SHP77 treated with DMSO at 0.1 percent for 48 hours (cell line): ENCODE data around the gene SLC24A3.

Source experiments
- DNase-seq: peaks from one replicate; lab custom pipeline; 2025; lab: John Stamatoyannopoulos, UW

The SLC24A3 gene

DNA sequence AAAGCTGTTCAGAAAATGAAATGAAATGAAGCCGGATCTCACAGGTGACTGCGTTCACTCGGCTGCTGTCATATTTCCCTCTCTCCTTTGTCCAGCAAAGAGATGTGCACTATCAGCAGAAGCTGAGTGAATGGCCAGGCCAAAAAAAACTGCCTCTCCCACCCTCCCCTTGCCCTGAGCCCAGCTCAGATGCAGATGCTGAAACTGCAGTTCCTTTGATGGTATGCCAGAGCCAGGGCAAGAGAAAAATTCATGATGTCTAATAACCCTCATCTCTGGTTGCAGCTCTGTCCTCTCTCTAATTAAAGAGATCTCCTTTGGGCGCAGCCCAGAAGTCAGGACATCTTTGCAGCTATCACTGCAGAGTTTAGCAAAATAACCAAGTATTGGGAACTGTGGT, 335.1 kb downstream of the SLC24A3 start:
- DNase-seq, result no peak

GRCh38 chr20:19549896-19550295, 337.5 kb downstream of the SLC24A3 start:
- no peak for DNase-seq

- DNase-seq, result no peak
Observed at GRCh38 chr20:19552221-19553180, 340.1 kb downstream of the SLC24A3 start.

DNA sequence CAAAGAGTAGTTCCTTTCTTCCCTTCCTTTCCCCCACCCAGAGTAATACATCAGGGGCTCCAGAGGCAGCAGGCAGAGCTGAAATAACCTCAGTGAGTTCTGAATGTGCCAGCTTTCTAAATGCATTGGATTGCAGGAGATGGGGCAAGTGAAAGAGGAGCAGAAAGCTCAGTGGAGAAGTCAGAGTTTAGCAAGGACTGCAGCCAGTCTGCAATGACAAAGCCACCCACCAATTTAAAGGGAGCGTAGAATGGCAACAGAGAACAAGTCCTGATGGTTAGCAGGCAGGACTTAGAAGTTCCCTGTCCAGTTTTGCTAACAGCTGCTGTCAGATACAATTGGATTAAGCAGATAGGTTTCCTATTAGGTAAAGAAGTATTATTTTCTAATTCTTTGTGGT, 342.2 kb downstream of the SLC24A3 start:
- no peak for DNase-seq

DNA sequence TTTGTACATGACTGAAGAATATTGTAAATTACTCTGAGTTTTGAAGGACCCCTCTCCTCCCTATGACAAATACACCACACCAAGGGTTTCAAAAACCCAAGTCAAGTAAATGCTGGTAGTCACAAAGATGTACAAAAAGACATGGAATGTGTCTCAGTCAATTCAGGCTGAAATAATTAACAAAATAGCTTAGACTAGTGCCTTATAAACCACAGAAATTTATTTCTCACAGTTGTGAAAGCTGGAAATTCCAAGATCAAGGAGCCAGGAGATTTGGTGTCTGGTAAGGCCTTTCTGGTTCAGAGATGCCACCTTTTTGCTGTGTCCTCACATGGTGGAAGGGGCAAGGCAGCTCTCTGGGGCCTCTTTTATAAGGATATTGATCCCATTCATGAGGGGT, 343.3 kb downstream of the SLC24A3 start:
- no peak for DNase-seq

GRCh38 chr20:19557291-19557690, 344.8 kb downstream of the SLC24A3 start:
- no peak for DNase-seq

GRCh38 chr20:19560881-19561480, 348.5 kb downstream of the SLC24A3 start:
- DNase-seq, result no peak

DNA sequence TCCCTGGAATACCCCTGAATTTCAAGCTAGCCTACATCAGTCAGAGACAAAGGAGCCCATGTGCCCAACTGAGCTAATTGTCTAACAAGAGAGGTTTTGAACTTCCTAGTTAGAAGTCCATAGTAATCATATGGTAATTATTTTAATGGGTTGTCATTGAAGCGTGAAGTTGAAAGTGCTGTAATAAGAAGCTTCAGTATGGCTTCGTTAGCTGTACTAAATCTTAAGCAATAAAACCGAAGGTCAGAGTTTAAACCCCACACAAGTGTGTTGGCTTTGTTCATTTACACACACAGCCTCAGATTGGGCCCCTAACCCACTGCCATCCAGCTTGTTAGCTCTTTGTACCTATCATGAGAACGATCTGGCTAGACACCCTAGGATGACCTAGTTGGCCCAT, 350.0 kb downstream of the SLC24A3 start:
- no peak for DNase-seq

- no peak for DNase-seq
Observed at GRCh38 chr20:19564261-19564660, 351.8 kb downstream of the SLC24A3 start.

- no peak for DNase-seq
Observed at GRCh38 chr20:19565736-19566135, 353.3 kb downstream of the SLC24A3 start.

- no peak for DNase-seq
Observed at GRCh38 chr20:19566226-19566945, 353.9 kb downstream of the SLC24A3 start.

GRCh38 chr20:19568128-19568527, 355.7 kb downstream of the SLC24A3 start:
- no peak for DNase-seq

DNA sequence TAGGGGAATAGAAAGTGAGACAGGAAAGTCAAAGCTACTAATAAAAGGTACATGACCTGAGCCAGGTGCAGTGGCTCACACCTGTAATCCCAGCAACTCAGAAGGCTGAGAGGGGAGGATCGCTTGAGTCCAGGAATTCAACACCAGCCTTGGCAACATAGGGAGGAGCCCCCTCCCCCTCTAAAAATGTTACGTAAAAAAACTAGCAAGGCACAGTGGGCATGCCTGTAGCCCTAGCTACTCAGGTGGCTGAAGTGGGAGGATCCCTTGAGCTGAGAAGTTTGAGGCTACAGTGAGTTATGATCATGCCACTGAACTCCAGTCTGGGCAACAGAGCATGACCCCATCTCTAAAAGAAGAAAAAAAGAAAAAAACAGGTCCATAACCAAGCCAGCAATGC, 359.6 kb downstream of the SLC24A3 start:
- no peak for DNase-seq

DNA sequence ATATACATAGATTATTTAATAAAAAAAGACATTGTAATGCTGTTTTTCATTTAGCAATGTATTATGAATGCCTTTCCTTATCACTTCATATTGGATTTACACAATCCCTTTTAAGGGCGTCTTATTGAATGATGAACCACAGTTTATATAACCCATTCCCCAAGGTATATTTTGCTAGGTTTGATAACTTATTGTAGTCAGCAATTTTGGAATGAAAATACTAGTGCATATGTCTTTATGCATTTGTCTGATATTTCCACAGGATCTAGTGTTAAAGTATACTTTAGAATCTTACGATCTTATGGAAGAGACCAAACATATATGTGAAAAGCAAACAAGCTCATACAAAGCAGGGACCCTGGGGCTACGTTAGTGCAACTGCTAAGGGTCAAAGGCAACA, 365.2 kb downstream of the SLC24A3 start:
- DNase-seq, result no peak

- no peak for DNase-seq
Observed at GRCh38 chr20:19582782-19583181, 370.3 kb downstream of the SLC24A3 start.

DNA sequence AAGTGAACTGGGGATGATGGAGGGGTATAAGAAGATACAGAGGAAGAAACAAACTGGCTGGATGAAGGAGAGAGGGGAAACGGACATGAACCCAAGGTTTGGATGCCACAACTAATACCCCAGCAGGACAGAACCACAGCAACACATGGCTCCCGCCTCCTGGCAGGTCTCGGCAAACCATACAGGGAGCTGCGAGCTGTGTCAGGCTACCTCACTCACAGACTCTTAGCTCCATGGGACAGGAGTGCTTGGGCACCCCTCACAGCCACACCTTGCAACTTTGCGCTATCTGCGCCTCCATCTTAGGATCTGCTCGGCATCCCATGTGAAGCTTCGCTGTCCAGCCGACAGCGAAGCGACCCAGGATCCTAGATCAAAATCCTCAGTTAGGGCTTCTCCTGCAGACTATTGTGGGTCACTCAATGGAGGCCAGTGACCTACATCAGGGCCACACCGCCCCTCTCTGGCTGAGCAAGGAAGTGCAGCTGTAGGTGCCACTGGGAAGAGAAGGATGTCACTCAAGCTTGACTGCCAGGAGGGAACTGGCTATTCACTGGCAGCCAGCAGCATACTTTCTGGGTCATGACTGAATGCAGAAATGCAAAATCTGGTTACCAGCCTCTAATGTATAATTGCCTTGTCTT, 371.2 kb downstream of the SLC24A3 start:
- peak; percentile 29 for DNase-seq

DNA sequence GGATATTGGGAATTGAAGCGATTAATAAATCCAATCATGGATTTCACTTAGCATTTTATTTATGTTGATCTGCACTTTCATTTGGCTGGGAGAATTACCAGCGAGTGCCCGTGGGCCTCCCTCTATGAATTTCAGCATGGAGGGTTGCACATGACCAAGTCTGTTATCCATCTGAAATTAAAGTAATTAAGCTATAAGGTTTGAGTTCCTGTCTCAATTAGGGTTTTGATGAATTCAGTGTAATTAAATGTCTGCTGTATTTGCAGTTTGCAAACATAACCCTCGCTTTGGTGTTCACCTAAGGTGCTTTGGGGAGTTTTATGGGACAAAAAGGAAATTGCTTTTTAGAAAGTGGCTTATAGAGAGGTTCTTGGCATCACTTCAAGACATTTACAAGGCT, 375.8 kb downstream of the SLC24A3 start:
- DNase-seq, result no peak

GRCh38 chr20:19588732-19589131, 376.3 kb downstream of the SLC24A3 start:
- DNase-seq, result no peak

DNA sequence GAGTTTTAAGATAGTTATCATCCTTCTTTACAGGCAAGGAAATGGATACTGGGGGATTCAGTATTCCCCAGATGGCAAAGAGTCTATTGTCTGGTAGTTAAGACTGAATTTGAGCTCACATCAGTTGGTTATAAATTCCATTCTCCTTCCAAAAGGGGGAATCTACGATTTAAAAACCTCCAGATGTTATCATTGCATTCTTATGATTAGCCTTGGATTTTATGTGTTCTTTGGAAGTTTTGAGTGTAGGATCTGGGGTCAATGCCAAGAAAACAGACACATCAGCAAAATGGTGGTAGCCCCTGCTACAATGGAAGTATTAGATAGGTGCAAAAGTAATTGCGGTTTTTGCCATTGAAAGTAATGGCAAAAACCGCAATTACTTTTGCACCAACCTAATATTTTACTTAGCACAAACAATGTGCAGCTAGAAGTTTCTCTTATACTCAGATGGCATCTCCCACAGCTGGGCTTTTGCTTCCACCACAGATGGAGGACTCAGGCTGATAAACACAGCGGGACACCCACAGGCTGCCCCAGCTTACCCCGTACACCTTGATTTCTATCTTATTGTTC, 377.4 kb downstream of the SLC24A3 start:
- no peak for DNase-seq

- no peak for DNase-seq
Observed at GRCh38 chr20:19590382-19590781, 377.9 kb downstream of the SLC24A3 start.

DNA sequence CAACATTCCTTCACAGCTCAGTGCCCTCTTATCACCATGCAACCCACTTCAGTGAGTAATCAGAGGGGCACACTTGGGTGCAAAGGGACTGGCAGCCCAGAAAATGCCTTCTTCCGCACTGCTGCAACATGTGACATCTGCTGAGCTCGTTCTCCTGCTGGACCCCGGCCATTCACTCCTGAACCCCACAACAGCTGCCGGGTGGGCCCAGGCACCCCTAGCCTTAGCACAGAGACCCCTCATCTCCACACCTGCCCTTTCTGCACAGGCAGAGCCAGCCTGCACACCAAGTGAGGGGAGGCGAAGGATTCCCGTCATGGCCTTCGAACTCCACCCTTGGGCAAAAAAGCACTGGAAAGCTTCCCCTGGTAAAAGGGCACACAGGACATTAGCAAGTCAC, 381.3 kb downstream of the SLC24A3 start:
- DNase-seq, result no peak

GRCh38 chr20:19594896-19595295, 382.5 kb downstream of the SLC24A3 start:
- DNase-seq, result no peak
